GM23248 (cell line): Measurements from ENCODE around the gene TRDMT1. TPM values are rescaled to one million over a fixed set of nuclear protein-coding genes. Genes with fewer than 3 reads are reported as not detected.

Experiments
- DNase-seq: peaks from one replicate; pipeline ENCODE4 v3.0.0-alpha.2; 2015
- H2AFZ ChIP-seq: fragments of 200-600 bp; sonication (generic); 2 replicates; pipeline ENCODE4 v1.6.1; 2016; ENCODE audit warnings: antibody characterized with exemption
- H3F3A ChIP-seq: fragments of 200-600 bp; sonication (generic); 2 replicates; pipeline ENCODE4 v1.6.1; 2016; ENCODE audit warnings: mild to moderate bottlenecking, antibody characterized with exemption, mixed run types; ENCODE audit not compliant: insufficient read depth
- H3K27ac ChIP-seq: fragments of 200-600 bp; sonication (generic); 2 replicates; pipeline ENCODE4 v1.5.1; 2016; ENCODE audit warnings: mild to moderate bottlenecking
- H3K27me3 ChIP-seq: fragments of 200-600 bp; sonication (generic); replicated peaks from 2 replicates; pipeline ENCODE4 v1.6.1; 2016; ENCODE audit warnings: mild to moderate bottlenecking; ENCODE audit not compliant: insufficient read depth
- H3K36me3 ChIP-seq: fragments of 200-600 bp; sonication (generic); 2 replicates; pipeline ENCODE4 v1.6.1; 2016; ENCODE audit warnings: low read depth, mild to moderate bottlenecking
- H3K4me1 ChIP-seq: fragments of 200-600 bp; sonication (generic); 2 replicates; pipeline ENCODE4 v1.6.1; 2016; ENCODE audit warnings: mild to moderate bottlenecking; ENCODE audit not compliant: insufficient read depth
- H3K4me2 ChIP-seq: fragments of 200-600 bp; sonication (generic); one replicate; pipeline ENCODE4 v1.6.1; 2016; ENCODE audit warnings: mild to moderate bottlenecking; ENCODE audit not compliant: unreplicated experiment
- H3K4me3 ChIP-seq: fragments of 200-600 bp; sonication (generic); 2 replicates; pipeline ENCODE4 v1.5.1; 2016; ENCODE audit warnings: mild to moderate bottlenecking
- H3K79me2 ChIP-seq: fragments of 200-600 bp; sonication (generic); 2 replicates; pipeline ENCODE4 v1.6.1; 2016; ENCODE audit warnings: mild to moderate bottlenecking; ENCODE audit not compliant: insufficient read depth
- H3K9ac ChIP-seq: fragments of 200-600 bp; sonication (generic); 2 replicates; pipeline ENCODE4 v1.6.1; 2016; ENCODE audit warnings: mild to moderate bottlenecking
- H3K9me2 ChIP-seq: fragments of 200-600 bp; sonication (generic); 2 replicates; pipeline ENCODE4 v1.6.1; 2016; ENCODE audit warnings: mixed run types, mild to moderate bottlenecking, moderate library complexity; ENCODE audit not compliant: insufficient read depth
- H3K9me3 ChIP-seq: fragments of 200-600 bp; sonication (generic); one replicate; pipeline ENCODE4 v1.6.1; 2017; ENCODE audit warnings: low read depth
- H4K20me1 ChIP-seq: fragments of 200-600 bp; sonication (generic); 2 replicates; pipeline ENCODE4 v1.6.0; 2016; ENCODE audit not compliant: insufficient read depth
- EZH2 ChIP-seq: fragments of 200-600 bp; sonication (generic); IDR thresholded peaks from 2 replicates; pipeline ENCODE4 v1.6.1; 2018; ENCODE audit warnings: antibody characterized with exemption, mild to moderate bottlenecking; ENCODE audit not compliant: insufficient read depth, poor library complexity, severe bottlenecking
- EZH2phosphoT487 ChIP-seq: fragments of 200-600 bp; sonication (generic); IDR thresholded peaks from 2 replicates; pipeline ENCODE4 v1.6.1; 2018; ENCODE audit warnings: antibody characterized with exemption, moderate library complexity, mild to moderate bottlenecking, low read depth; ENCODE audit not compliant: insufficient read depth
- WGBS, 2 experiments: methylation state at CpG; one replicate each; pipeline ENCODE4 v1.1.6; 2015 to 2017; ENCODE audit warnings: low lambda C conversion rate in 2 of 2, low coverage in 1 of 2; ENCODE audit errors: missing lambda C conversion rate in 2 of 2; 5-methylcytosine and 5-hydroxymethylcytosine counted together
- in situ Hi-C: fragments of 300-500 bp; cut with MboI; formaldehyde crosslinking; loops from 2 replicates; pipeline ENCODE4 v1.15.0; 2020
- polyA plus RNA-seq: library from polyadenylated mRNA; unstranded; fragments of >200 nt; fragmentation: Nextera tagmentation; extraction: Ambion mirVana; gene quantifications from 2 replicates; pipeline ENCODE4 v1.2.1, GENCODE V29; 2016
- total RNA-seq: library from RNA; depleted of rRNA; stranded (reverse); fragments of >200 nt; shearing (Covaris generic); gene quantifications from 2 replicates; pipeline ENCODE4 v1.2.3, GENCODE V29; 2014

Gene TRDMT1
- total and polyA plus RNA-seq, 2 experiments from 2014 or later = 4.3 to 4.4 TPM

DNA sequence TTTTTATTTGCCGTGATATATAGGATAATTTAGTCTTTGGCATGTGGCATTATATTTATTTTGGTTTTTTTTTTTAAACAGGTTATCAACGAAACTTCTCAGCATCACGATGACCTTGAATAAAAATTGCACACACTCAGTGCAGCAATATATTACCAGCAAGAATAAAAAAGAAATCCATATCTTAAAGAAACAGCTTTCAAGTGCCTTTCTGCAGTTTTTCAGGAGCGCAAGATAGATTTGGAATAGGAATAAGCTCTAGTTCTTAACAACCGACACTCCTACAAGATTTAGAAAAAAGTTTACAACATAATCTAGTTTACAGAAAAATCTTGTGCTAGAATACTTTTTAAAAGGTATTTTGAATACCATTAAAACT is 35.7 kb upstream of the TRDMT1 start:
- no peaks in the 10 kb centered on the region for H3K9me2 ChIP-seq
- H3F3A ChIP-seq = peaks cover 84% of the 10 kb centered on the region
- WGBS, 2 experiments = 39 to 43% methylated on average over 5 of the region's 5 CpGs
- H3K4me3 ChIP-seq = 0 out of 2 replicates have a peak overlapping the region, but pooled peaks have one; percentile 86
- TF ChIP-seq EZH2phosphoT487 = no peak
- H4K20me1 ChIP-seq = peaks cover 28% of the 10 kb centered on the region
- H3K4me2 ChIP-seq = peak overlapping the region; percentile 19
- H3K9me3 ChIP-seq = no peaks in the 10 kb centered on the region
- H3K4me1 ChIP-seq = peaks cover 43% of the 10 kb centered on the region
- peaks cover 40% of the 10 kb centered on the region for H3K79me2 ChIP-seq
- no peak overlapping the region for H2AFZ ChIP-seq
- H3K27ac ChIP-seq = peak overlapping the region; percentile 100
- no peaks in the 10 kb centered on the region for H3K27me3 ChIP-seq
- no peak for DNase-seq
- peaks cover 56% of the 10 kb centered on the region for H3K36me3 ChIP-seq
- H3K9ac ChIP-seq = peak overlapping the region; percentile 99
- in situ Hi-C loops = no loop called here

DNA sequence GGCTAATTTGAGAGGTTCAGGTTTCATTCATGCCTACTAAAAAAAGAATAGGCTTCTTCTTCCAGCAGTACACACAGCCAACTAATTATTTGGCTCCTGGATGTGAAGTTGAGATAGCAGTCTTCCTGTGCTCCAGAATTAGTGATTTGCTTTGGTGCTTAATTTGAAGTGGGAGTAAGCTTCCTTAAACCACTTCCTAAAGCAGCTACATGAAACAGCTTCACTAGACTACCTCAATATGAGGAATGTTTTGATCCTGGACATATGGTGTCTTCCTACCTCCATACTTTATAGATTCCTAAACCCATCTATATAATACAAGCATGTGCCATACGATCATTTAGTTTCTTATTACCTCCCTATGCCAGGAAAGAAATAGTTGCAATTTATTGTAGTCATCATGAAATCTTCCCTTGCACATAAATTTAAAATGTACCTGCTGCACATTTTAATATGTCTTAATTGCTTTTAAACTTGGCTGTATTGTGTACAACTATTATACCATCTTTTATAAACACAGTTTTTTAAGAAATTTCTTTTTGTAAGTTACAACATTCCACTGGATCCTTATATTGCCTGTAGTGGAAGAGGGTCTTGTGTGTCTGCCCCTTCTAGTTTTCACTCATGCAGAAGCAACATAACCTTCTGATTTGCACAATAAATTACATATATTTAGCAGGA is 35.1 kb upstream of the TRDMT1 start:
- H3K4me3 ChIP-seq = peak overlapping the region; percentile 86
- in situ Hi-C loops = no loop called here
- no peaks in the 10 kb centered on the region for H3K9me2 ChIP-seq
- TF ChIP-seq EZH2phosphoT487 (no peak), EZH2 (no peak)
- no peaks in the 10 kb centered on the region for H3K27me3 ChIP-seq
- H4K20me1 ChIP-seq = peaks cover 33% of the 10 kb centered on the region
- peaks cover 43% of the 10 kb centered on the region for H3K4me1 ChIP-seq
- no peak overlapping the region for H2AFZ ChIP-seq
- H3K9ac ChIP-seq = peak overlapping the region; percentile 99
- peak overlapping the region; percentile 98 for H3K4me2 ChIP-seq
- H3F3A ChIP-seq = peaks cover 89% of the 10 kb centered on the region
- H3K79me2 ChIP-seq = peaks cover 45% of the 10 kb centered on the region
- H3K27ac ChIP-seq = peak overlapping the region; percentile 100
- peak; percentile 31 for DNase-seq
- peaks cover 61% of the 10 kb centered on the region for H3K36me3 ChIP-seq
- H3K9me3 ChIP-seq = no peaks in the 10 kb centered on the region
- WGBS, 2 experiments = 19 to 25% methylated on average over 1 of the region's 1 CpG

DNA sequence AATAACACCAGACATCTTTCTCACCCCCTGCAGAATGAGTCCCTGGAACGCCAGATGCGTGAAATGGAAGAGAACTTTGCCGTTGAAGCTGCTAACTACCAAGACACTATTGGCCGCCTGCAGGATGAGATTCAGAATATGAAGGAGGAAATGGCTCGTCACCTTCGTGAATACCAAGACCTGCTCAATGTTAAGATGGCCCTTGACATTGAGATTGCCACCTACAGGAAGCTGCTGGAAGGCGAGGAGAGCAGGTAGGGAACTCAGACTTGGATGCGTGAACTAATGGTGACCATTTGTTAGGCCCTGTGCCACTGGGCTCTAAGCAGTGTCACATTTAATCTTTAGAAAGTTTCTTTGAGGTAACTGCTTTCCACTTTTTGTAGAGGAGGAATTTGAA is 33.7 kb upstream of the TRDMT1 start:
- in situ Hi-C loops = no loop called here
- Histone ChIP-seq H3K36me3 (peaks cover 76% of the 10 kb centered on the region), H3K4me3 (peak overlapping the region; percentile 86), H3K9me3 (no peaks in the 10 kb centered on the region), H3K79me2 (peaks cover 60% of the 10 kb centered on the region), H3F3A (peaks cover 96% of the 10 kb centered on the region), H4K20me1 (peaks cover 40% of the 10 kb centered on the region), H3K4me1 (peaks cover 43% of the 10 kb centered on the region), H3K27ac (peak overlapping the region; percentile 100), H2AFZ (no peak overlapping the region), H3K9me2 (no peaks in the 10 kb centered on the region), H3K9ac (peak overlapping the region; percentile 99), H3K4me2 (peak overlapping the region; percentile 98), H3K27me3 (no peaks in the 10 kb centered on the region)
- TF ChIP-seq EZH2phosphoT487 = no peak
- no peak for TF ChIP-seq EZH2
- 15 to 24% methylated on average over 8 of the region's 8 CpGs for WGBS, 2 experiments
- peak; percentile 60 for DNase-seq

DNA sequence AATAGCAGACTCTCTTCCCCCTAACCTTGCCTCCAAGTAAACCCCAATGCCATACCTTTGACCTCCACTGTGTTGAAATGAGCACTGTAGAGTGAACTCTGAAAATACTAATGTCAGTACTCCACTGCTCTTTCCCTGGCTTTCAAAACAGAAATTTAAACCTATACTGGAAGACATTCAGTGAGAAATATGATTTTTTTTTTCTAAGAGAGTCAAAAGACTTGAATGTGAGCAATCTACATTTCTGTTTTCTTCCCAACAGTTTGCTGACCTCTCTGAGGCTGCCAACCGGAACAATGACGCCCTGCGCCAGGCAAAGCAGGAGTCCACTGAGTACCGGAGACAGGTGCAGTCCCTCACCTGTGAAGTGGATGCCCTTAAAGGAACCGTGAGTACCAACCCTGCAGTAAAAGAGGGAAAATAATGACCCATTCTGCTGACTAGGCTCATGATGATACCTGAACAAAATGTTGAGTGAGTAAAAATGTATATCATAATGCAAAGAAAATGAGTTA is 33.0 kb upstream of the TRDMT1 start:
- H3K27ac ChIP-seq = peak overlapping the region; percentile 100
- H3K27me3 ChIP-seq = no peaks in the 10 kb centered on the region
- no peaks in the 10 kb centered on the region for H3K9me2 ChIP-seq
- H3K79me2 ChIP-seq = peaks cover 66% of the 10 kb centered on the region
- H4K20me1 ChIP-seq = peaks cover 40% of the 10 kb centered on the region
- DNase-seq = peak; percentile 47
- peaks cover 82% of the 10 kb centered on the region for H3K36me3 ChIP-seq
- H3F3A ChIP-seq = peaks cover 91% of the 10 kb centered on the region
- 15 to 23% methylated on average over 5 of the region's 5 CpGs for WGBS, 2 experiments
- H3K9me3 ChIP-seq = no peaks in the 10 kb centered on the region
- in situ Hi-C loops = no loop called here
- H3K9ac ChIP-seq = peak overlapping the region; percentile 99
- TF ChIP-seq EZH2 = no peak
- TF ChIP-seq EZH2phosphoT487 = no peak
- H3K4me1 ChIP-seq = peaks cover 43% of the 10 kb centered on the region
- H3K4me2 ChIP-seq = peak overlapping the region; percentile 98
- peak overlapping the region; percentile 86 for H3K4me3 ChIP-seq
- H2AFZ ChIP-seq = no peak overlapping the region
